ENCODE results near the gene TMEM101. TPM values are rescaled to one million over a fixed set of nuclear protein-coding genes. Genes with fewer than 3 reads are reported as not detected.
"Not testable (repeated sequence)": the region's sequence is repeated elsewhere in the genome, so short reads cannot be mapped to it uniquely, and the experiment has no call there.

TMEM101 gene
- total and polyA plus RNA-seq, 12 donors = 15.6 to 26.4 (median 17.9) TPM

- no peaks in the 10 kb centered on the region for H3K36me3 ChIP-seq
- 78 to 79% methylated on average over 9 of the region's 9 CpGs for WGBS, 2 donors
- H3K9me3 ChIP-seq = no peaks in the 10 kb centered on the region
- peaks cover 0 to 39% (median 17%) of the 10 kb centered on the region in 7 donors for H3K27me3 ChIP-seq
- H3K27ac ChIP-seq = no peak overlapping the region
- no peaks in the 10 kb centered on the region for H3K4me1 ChIP-seq
- no peak for DNase-seq
- intact Hi-C loops (cut with DNase I) = no loop called here
- no peak overlapping the region for H3K4me3 ChIP-seq
- TF ChIP-seq CTCF (IDR thresholded peaks at IDR 0.05) = no peak
- ATAC-seq = no peak
These were observed 37.6 kb downstream of the TMEM101 start for GRCh38 chr17:43976963-43977837.

GRCh38 chr17:43975898-43976297 lies 38.9 kb downstream of the TMEM101 start:
- H3K4me3 ChIP-seq = no peak overlapping the region
- intact Hi-C loops (cut with DNase I) = no loop called here
- no peaks in the 10 kb centered on the region for H3K4me1 ChIP-seq
- ATAC-seq (no peak), DNase-seq (no peak)
- no peak for TF ChIP-seq CTCF (IDR thresholded peaks at IDR 0.05)
- no peak overlapping the region for H3K27ac ChIP-seq
- peaks cover 0 to 26% (median 9%) of the 10 kb centered on the region in 7 donors for H3K27me3 ChIP-seq
- H3K36me3 ChIP-seq = no peaks in the 10 kb centered on the region
- no peaks in the 10 kb centered on the region for H3K9me3 ChIP-seq
- 78 to 90% methylated on average over 14 to 22 of the region's 27 CpGs for WGBS, 2 donors

GRCh38 chr17:43974382-43975266 lies 40.1 kb downstream of the TMEM101 start:
- no peak for TF ChIP-seq CTCF (IDR thresholded peaks at IDR 0.05)
- no peaks in the 10 kb centered on the region for H3K4me1 ChIP-seq
- no peak overlapping the region for H3K4me3 ChIP-seq
- 61 to 64% methylated on average over 14 of the region's 14 CpGs for WGBS, 2 donors
- no peaks in the 10 kb centered on the region for H3K9me3 ChIP-seq
- intact Hi-C loops (cut with DNase I) = no loop called here
- ATAC-seq (no peak), DNase-seq (no peak)
- peaks cover 0 to 21% (median 9%) of the 10 kb centered on the region in 7 donors for H3K27me3 ChIP-seq
- no peaks in the 10 kb centered on the region for H3K36me3 ChIP-seq
- no peak overlapping the region for H3K27ac ChIP-seq

GRCh38 chr17:43972444-43973212 lies 42.1 kb downstream of the TMEM101 start:
- H3K9me3 ChIP-seq; H3K4me3 ChIP-seq; intact Hi-C loops (cut with DNase I); H3K4me1 ChIP-seq; H3K36me3 ChIP-seq; H3K27ac ChIP-seq; DNase-seq; ATAC-seq: not testable (repeated sequence)
- H3K27me3 ChIP-seq = peaks cover 0 to 21% (median 9%) of the 10 kb centered on the region in 7 donors
- 87 to 90% methylated on average over 22 of the region's 22 CpGs for WGBS, 2 donors

GRCh38 chr17:43971436-43971835 lies 43.3 kb downstream of the TMEM101 start:
- intact Hi-C loops (cut with DNase I); H3K4me3 ChIP-seq; H3K9me3 ChIP-seq; H3K4me1 ChIP-seq; ATAC-seq; H3K27ac ChIP-seq; H3K36me3 ChIP-seq; DNase-seq: not testable (repeated sequence)
- peaks cover 0 to 21% (median 4%) of the 10 kb centered on the region in 7 donors for H3K27me3 ChIP-seq
- WGBS, 2 donors = 46 to 47% methylated on average over 2 of the region's 2 CpGs
